Measurements from ENCODE around the gene CKMT1B.
"Not testable (repeated sequence)": the region's sequence is repeated elsewhere in the genome, so short reads cannot be mapped to it uniquely, and the experiment has no call there.

The CKMT1B gene

GRCh38 chr15:43593328-43594190, at the start of gene CKMT1B:
TSS of gene CKMT1B (plus strand) at chr15:43594027. CDS start at chr15:43594219, 192 bp downstream.
- not testable (repeated sequence) for DNase-seq (ENCODE audit: low read depth in 1 of 2, low spot score in 1 of 2)

DNA sequence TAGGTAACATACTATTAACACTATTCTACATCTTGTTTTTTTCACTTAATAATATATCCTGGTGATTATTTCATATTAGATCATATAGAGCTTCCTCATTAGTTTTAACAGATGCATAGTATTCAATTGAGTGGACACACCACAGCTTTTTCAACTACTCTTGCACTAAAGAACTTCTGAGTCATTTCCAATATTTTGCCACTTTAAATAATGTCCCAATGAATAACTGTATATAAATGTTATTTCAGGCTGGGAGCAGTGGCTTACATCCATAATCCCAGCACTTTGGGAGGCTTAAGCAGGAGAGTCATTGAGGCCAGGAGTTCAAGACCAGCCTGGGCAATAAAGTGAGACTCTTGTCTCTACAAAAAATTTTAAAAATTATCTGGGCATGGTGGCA, 49.6 kb upstream of the CKMT1B start:
- no peak for DNase-seq (ENCODE audit: low read depth in 1 of 2, low spot score in 1 of 2)

DNA sequence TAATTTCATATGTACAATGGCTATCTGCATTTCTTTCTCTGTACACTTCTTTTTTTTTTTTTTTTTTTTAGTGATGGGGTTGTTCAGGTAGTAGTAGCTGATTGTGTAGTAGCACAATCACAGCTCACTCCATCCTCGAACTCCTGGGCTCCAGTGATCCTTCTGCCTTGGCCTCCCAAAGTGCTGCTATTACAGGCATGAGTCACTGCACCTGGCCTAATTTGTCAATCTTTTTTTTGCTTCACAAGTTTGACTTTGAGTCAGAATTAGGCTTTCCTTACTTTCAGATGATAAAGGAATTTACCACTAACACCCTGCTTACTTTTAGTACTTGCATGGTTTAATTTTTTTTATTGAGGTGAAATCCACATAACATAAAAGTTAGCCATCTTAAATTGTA, 48.4 kb upstream of the CKMT1B start:
- DNase-seq (ENCODE audit: low read depth in 1 of 2, low spot score in 1 of 2) = no peak

GRCh38 chr15:43547539-43547938, 46.3 kb upstream of the CKMT1B start:
- DNase-seq (ENCODE audit: low read depth in 1 of 2, low spot score in 1 of 2) = no peak

DNA sequence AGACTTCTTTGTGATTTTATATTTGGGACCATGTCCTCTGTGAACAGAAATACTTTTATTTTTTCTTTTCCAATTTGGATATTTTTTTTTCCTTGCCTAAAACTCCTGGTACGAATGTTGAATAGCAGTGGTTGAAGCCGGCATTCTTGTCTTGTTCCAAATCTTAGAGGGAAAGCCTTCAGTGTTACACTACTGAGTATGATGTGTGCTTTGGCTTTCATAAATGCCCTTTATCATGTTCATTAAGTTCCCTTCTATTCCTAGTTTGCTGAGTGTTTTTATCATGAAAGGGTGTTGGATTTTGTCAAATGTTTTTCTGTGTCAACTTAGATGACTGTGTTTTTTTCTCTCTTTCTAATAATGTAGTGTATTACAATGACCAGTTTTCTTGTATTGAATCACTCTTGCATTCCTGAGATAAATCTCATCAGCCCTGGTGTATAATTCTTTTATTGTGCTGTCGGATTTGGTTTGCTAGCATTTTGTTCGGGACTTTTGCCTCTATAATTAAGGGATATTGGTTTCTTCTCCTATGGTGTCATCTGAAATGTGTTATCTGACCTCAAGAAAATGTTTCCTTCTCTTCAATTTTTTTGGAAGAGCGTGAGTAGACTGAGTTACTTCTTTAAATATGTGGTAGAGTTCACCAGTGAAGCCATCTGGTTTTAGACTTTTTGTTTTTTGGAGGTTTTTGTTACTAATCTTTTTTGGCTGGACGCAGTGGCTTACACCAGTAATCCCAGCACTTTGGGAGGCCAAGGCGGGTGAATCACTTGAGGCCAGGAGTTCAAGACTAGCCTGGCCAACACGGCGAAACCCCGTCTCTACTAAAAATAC, 43.1 kb upstream of the CKMT1B start:
- DNase-seq (ENCODE audit: low read depth in 1 of 2, low spot score in 1 of 2) = no peak

GRCh38 chr15:43552256-43552655, 41.6 kb upstream of the CKMT1B start:
- no peak for DNase-seq (ENCODE audit: low read depth in 1 of 2, low spot score in 1 of 2)

DNA sequence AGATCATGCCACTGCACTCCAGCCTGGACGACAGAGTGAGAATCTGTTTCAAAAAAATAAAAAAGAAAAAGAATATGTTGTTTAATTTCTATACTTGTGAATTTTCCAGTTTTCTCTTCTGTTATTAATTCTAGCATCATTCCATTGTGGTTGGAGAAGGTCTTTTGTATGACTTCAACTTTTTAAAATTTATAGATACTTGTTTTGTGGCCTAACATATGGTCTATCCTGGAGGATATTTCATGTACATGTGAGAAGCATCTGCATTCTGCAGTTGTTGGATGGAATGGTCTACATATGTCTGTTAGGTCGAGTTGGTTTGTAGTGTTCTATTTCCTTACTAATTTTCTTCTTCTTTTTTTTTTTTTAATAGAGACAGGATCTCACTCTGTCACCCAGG, 40.8 kb upstream of the CKMT1B start:
- DNase-seq (ENCODE audit: low read depth in 1 of 2, low spot score in 1 of 2) = no peak

GRCh38 chr15:43562753-43563152, 31.1 kb upstream of the CKMT1B start:
- DNase-seq (ENCODE audit: low read depth in 1 of 2, low spot score in 1 of 2) = not testable (repeated sequence)

DNA sequence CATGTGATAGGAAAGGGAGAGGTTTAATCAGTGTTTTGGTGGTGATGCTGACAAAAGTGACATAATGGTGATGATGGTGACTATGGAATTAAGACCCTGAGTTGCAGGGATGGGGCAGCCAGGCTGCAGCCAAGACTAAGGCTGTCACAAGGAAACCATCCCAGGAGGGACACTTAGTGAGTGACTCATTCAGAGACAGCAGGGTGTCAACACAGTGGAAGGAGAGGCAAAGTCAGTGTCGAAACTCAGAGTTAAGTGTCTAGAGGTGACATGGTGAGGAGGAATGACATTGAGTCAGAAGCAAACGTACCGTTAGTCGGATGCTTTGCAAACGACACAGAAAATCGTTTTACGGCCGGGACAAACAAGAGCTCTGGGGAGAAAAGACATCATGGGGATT, 30.0 kb upstream of the CKMT1B start:
- DNase-seq (ENCODE audit: low read depth in 1 of 2, low spot score in 1 of 2) = not testable (repeated sequence)

DNA sequence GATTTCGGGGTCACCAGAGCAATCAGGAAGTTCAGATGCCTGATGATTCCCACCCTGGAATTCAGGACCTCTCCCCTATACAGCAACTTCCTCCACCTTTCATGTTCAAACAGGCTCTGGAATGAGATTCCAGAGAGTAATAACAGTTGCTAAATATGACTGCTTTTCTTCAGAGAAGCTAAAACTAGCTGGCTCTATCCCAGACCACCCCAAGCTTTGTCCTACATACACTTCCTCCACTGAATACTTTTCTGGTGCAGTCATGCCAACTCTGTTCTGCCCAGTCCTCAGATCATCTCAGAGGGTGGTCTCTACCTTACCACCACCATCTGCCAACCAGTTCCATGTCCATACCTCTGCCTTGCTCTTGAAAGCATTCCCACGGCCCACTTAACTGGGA, 27.2 kb upstream of the CKMT1B start:
- not testable (repeated sequence) for DNase-seq (ENCODE audit: low read depth in 1 of 2, low spot score in 1 of 2)

- not testable (repeated sequence) for DNase-seq (ENCODE audit: low read depth in 1 of 2, low spot score in 1 of 2)
Observed at GRCh38 chr15:43574607-43575006, 19.2 kb upstream of the CKMT1B start.

GRCh38 chr15:43589778-43590466, 3.9 kb upstream of the CKMT1B start, which contains the start of gene PPIP5K1:
TSS of gene PPIP5K1 (minus strand) at chr15:43590208. CDS start at chr15:43584504, 5,704 bp downstream.
- DNase-seq (ENCODE audit: low read depth in 1 of 2, low spot score in 1 of 2) = not testable (repeated sequence)

DNA sequence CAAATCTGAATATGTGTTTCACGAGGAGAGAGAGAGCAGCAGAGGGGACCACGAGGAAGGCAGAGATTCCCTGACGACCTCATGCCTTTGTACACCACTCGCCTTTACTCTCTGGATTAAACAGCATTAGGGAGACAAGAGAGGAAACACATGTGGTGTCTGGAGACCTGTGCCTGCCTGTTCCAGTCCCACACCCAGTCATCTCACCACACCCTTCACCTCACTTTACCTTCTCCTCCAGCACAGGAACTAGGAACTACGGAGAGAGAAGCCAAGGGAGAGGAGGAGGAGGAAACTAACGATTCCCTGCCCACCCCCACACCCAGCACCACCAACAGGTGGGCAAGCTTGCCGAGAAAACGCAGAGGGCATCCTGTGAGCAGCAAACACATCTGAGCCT, 986 bp upstream of the CKMT1B start:
- DNase-seq (ENCODE audit: low read depth in 1 of 2, low spot score in 1 of 2) = not testable (repeated sequence)

GRCh38 chr15:43599131-43599530, 5.3 kb downstream of the CKMT1B start:
- DNase-seq (ENCODE audit: low read depth in 1 of 2, low spot score in 1 of 2) = not testable (repeated sequence)

GRCh38 chr15:43600200-43600599, 6.4 kb downstream of the CKMT1B start:
- not testable (repeated sequence) for DNase-seq (ENCODE audit: low read depth in 1 of 2, low spot score in 1 of 2)

DNA sequence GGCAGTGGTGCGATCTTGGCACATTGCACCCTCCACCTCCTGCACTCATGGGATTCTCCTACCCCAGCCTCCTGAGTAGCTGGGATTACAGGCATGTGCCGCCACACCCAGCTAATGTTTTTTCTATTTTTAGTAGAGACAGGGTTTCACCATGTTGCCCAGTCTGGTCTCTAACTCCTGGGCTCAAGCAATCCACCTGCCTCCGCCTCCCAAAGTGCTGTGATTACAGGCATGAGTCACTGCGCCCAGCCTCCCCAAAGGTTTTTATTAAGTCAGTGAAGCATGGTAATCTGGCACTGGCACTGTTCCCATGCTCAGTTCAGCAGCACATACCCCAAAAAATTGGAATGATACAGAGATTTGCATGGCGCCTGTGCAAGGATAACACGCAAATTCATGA, 8.4 kb downstream of the CKMT1B start:
- not testable (repeated sequence) for DNase-seq (ENCODE audit: low read depth in 1 of 2, low spot score in 1 of 2)

- DNase-seq (ENCODE audit: low read depth in 1 of 2, low spot score in 1 of 2) = not testable (repeated sequence)
Observed at GRCh38 chr15:43617750-43618149, 23.9 kb downstream of the CKMT1B start.

DNA sequence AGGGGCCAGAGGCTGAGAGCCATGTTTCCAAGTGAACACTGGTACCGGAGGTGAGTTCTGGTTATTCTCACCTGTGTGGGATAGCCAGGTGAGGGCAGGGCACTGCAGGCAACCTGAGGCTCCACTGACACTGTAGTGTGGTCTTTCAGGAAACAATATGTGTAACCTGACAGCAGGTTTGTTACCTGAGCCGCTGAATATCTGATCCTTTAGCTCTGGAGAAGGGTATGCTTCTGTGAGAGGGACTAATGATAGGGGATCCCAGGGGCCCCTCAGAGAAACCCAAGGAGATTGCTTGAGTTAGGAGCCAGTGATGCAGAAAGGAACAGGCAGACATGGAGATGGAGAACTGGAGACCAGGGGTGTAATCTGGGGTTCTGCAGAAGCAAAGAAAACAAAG, 24.9 kb downstream of the CKMT1B start, which contains the start of gene STRC:
STRC (minus strand) TSS at position 101 of the 400 bp plus-strand sequence; CDS start at position 23, 78 bp downstream.
- not testable (repeated sequence) for DNase-seq (ENCODE audit: low read depth in 1 of 2, low spot score in 1 of 2)

GRCh38 chr15:43622068-43622799, 28.4 kb downstream of the CKMT1B start:
- DNase-seq (ENCODE audit: low read depth in 1 of 2, low spot score in 1 of 2) = not testable (repeated sequence)

DNA sequence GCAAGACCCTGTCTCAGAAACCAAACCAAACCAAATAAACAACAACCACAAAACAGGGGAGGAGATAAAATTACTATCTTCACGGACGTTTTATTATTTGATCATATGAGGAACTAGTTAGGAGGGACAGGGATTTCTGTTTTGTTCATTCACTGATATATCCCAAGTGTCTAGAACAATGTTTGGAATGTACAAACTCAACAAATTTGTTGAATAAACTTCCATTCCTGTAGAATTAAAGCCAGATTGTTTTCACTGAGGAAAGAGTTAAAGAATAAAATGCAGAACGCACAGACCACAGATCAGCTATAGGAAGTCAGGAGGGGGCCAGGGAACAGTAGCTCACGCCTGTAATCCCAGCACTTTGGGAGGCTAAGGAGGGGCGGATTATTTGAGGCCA, 31.3 kb downstream of the CKMT1B start:
- no peak for DNase-seq (ENCODE audit: low read depth in 1 of 2, low spot score in 1 of 2)
